Smooth muscle cell (in vitro differentiated cells): ENCODE results near the gene GSTT2B. TPM values are rescaled to one million over a fixed set of nuclear protein-coding genes. Genes with fewer than 3 reads are reported as not detected.

Experiments used
- DNase-seq: peaks from one replicate; lab custom pipeline; 2025; ENCODE audit not compliant: unreplicated experiment; lab: John Stamatoyannopoulos, UW
- H2AFZ ChIP-seq: fragments of 200-600 bp; sonication (generic); 2 replicates; pipeline ENCODE4 v1.6.0; 2016; ENCODE audit warnings: antibody characterized with exemption, low read depth, mild to moderate bottlenecking
- H3F3A ChIP-seq: fragments of 200-600 bp; sonication (generic); 2 replicates; pipeline ENCODE4 v1.6.0; 2017; ENCODE audit warnings: antibody characterized with exemption, low read depth
- H3K27ac ChIP-seq: fragments of 200-600 bp; sonication (generic); 2 replicates; pipeline ENCODE4 v1.5.1; 2016; ENCODE audit warnings: low read depth, mild to moderate bottlenecking
- H3K27me3 ChIP-seq: fragments of 200-600 bp; sonication (generic); 2 replicates; pipeline ENCODE4 v1.6.1; 2016; ENCODE audit warnings: low read depth, mild to moderate bottlenecking
- H3K36me3 ChIP-seq: fragments of 200-600 bp; sonication (generic); 2 replicates; pipeline ENCODE4 v1.5.1; 2016; ENCODE audit warnings: low read depth
- H3K4me1 ChIP-seq: fragments of 200-600 bp; sonication (generic); 2 replicates; pipeline ENCODE4 v1.5.1; 2016; ENCODE audit warnings: low read depth
- H3K4me2 ChIP-seq: fragments of 200-600 bp; sonication (generic); 2 replicates; pipeline ENCODE4 v1.6.0; 2016; ENCODE audit warnings: mild to moderate bottlenecking
- H3K4me3 ChIP-seq: fragments of 200-600 bp; sonication (generic); 2 replicates; pipeline ENCODE4 v1.5.1; 2016; ENCODE audit warnings: mild to moderate bottlenecking
- H3K79me2 ChIP-seq: fragments of 200-600 bp; sonication (generic); 2 replicates; pipeline ENCODE4 v1.6.0; 2016; ENCODE audit warnings: low read depth, mild to moderate bottlenecking
- H3K9ac ChIP-seq: fragments of 200-600 bp; sonication (generic); 2 replicates; pipeline ENCODE4 v1.6.0; 2016; ENCODE audit warnings: low read depth
- H3K9me3 ChIP-seq: fragments of 200-600 bp; sonication (generic); replicated peaks from 2 replicates; pipeline ENCODE4 v1.5.1; 2016; ENCODE audit warnings: low read depth
- H4K20me1 ChIP-seq: fragments of 200-600 bp; sonication (generic); 2 replicates; pipeline ENCODE4 v1.6.0; 2016; ENCODE audit warnings: low read depth
- WGBS: methylation state at CpG from one replicate; pipeline ENCODE4 v1.1.7; 2016; ENCODE audit warnings: low lambda C conversion rate; 5-methylcytosine and 5-hydroxymethylcytosine counted together
- polyA plus RNA-seq: library from polyadenylated mRNA; unstranded; fragments of >200 nt; fragmentation: Nextera tagmentation; extraction: Ambion mirVana; gene quantifications from 2 replicates; pipeline ENCODE4 v1.2.1, GENCODE V29; 2016
- total RNA-seq: library from RNA; depleted of rRNA; stranded (reverse); fragments of >200 nt; gene quantifications from 2 replicates; pipeline ENCODE4 v1.2.3, GENCODE V29; 2014
- TF ChIP-seq, protein P1 (sequence below): fragments of 200-600 bp; sonication (generic); IDR thresholded peaks from 2 replicates; pipeline ENCODE4 v1.5.1; 2017; ENCODE audit warnings: borderline replicate concordance, mild to moderate bottlenecking, antibody characterized with exemption; ENCODE audit not compliant: insufficient read depth, poor library complexity, severe bottlenecking

Gene GSTT2B
- total and polyA plus RNA-seq, 2 experiments from 2014 or later = 2.0 TPM; not detected in 1

DNA sequence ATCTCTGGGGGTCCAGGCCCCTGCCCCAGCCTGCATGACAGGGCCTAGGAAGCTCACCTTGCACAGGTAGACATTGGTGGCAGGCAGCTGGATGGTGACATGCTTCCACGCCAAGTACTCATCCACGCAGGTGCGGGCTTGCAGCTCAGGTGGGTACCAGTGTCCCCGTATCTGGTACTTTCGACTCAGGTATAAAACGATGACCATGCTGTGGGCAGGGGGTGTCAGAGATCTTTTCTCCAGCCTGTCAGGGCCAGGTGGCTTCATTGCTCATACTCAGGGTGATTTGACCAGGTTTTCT, 45.9 kb upstream of the GSTT2B start:
- Histone ChIP-seq H3K27ac (no peak overlapping the region), H3K36me3 (no peaks in the 10 kb centered on the region), H4K20me1 (no peaks in the 10 kb centered on the region), H3K4me2 (no peak overlapping the region), H3K4me1 (peaks cover 5% of the 10 kb centered on the region), H3K79me2 (peaks cover 5% of the 10 kb centered on the region), H3K9ac (no peak overlapping the region), H3F3A (peaks cover 8% of the 10 kb centered on the region), H3K4me3 (no peak overlapping the region), H3K27me3 (no peaks in the 10 kb centered on the region), H2AFZ (no peak overlapping the region), H3K9me3 (no peaks in the 10 kb centered on the region)
- 91% methylated on average over 6 of the region's 6 CpGs for WGBS
- TF ChIP-seq, protein P1, sequence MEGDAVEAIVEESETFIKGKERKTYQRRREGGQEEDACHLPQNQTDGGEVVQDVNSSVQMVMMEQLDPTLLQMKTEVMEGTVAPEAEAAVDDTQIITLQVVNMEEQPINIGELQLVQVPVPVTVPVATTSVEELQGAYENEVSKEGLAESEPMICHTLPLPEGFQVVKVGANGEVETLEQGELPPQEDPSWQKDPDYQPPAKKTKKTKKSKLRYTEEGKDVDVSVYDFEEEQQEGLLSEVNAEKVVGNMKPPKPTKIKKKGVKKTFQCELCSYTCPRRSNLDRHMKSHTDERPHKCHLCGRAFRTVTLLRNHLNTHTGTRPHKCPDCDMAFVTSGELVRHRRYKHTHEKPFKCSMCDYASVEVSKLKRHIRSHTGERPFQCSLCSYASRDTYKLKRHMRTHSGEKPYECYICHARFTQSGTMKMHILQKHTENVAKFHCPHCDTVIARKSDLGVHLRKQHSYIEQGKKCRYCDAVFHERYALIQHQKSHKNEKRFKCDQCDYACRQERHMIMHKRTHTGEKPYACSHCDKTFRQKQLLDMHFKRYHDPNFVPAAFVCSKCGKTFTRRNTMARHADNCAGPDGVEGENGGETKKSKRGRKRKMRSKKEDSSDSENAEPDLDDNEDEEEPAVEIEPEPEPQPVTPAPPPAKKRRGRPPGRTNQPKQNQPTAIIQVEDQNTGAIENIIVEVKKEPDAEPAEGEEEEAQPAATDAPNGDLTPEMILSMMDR = no peak
- DNase-seq = no peak

DNA sequence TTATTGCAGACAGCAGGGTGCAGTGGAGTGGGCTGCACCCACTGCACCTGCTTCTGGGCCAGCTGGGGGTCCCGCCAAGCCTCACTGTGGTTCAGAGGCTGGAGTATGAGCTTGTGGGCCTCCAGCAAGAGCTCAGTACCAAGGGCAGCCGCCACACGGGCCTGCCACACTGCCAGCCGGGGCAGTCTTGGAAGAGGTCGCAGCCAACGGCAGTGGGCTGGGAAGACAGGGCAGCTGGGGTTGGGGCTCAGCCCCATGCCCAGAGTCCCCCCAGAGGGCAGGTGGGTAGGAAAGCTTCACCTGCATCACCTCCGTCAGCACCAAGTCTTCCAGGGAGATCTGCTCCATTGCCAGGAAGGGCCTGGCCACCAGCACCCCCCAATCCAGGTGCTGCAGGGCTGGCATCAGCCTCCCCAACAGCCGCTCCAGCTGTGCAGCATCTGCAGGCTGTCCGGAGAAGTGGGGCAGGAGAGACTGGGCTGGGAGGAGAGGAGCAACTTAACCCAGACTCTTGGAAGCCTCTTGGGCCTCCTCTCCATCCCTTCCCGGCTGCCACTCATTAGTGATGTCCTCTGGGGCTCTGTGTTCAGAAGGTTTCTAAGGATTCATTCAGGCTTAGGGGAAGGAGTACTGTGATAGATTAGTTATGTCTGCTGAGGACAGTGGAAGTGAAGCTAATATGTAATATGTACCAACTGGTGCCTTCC, 45.4 kb upstream of the GSTT2B start:
- Histone ChIP-seq H4K20me1 (no peaks in the 10 kb centered on the region), H3K4me2 (no peak overlapping the region), H3K36me3 (no peaks in the 10 kb centered on the region), H3K9ac (no peak overlapping the region), H3K27ac (no peak overlapping the region), H3K4me1 (peaks cover 4% of the 10 kb centered on the region), H3K27me3 (no peaks in the 10 kb centered on the region), H3K9me3 (no peaks in the 10 kb centered on the region), H3F3A (peaks cover 8% of the 10 kb centered on the region), H2AFZ (no peak overlapping the region), H3K79me2 (peaks cover under 1% of the 10 kb centered on the region), H3K4me3 (no peak overlapping the region)
- TF ChIP-seq, protein P1 = no peak
- 79% methylated on average over 10 of the region's 10 CpGs for WGBS
- no peak for DNase-seq

DNA sequence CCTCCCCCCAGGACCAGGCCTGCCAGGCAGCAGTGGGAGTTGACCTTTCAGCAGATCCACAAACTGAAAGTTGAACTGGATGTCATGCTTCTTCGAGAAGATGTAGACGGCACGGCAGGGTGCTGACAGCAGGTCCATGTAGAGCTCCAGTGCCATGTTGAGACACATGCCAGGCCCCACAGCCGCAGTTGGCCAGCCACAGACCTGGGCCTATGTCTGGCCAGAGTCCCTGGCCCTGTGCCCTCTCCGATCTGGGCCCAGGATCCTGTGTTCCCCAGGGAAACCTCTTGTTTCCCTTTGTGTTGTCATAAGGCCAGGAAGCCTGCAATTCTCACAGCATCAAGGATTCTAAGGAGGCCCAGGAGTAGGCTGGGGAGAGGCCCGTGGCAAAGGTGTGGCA, 44.2 kb upstream of the GSTT2B start, which contains the start of gene GSTT4:
GSTT4 (minus strand) TSS at position 253 of the 400 bp plus-strand sequence; CDS start at position 156, 97 bp downstream.
- no peaks in the 10 kb centered on the region for H4K20me1 ChIP-seq
- no peak within 1 kb of the TSS for H3K9ac ChIP-seq
- no peaks in the 10 kb centered on the region for H3K4me1 ChIP-seq
- H3K9me3 ChIP-seq = no peaks in the 10 kb centered on the region
- H3K4me2 ChIP-seq = no peak within 1 kb of the TSS
- no peaks in the 10 kb centered on the region for H3K27me3 ChIP-seq
- H3K36me3 ChIP-seq = no peaks in the 10 kb centered on the region
- H3K79me2 ChIP-seq = no peaks in the 10 kb centered on the region
- TF ChIP-seq, protein P1 = no peak
- no peak within 1 kb of the TSS for H2AFZ ChIP-seq
- DNase-seq = no peak
- no peak within 1 kb of the TSS for H3K4me3 ChIP-seq
- 89% methylated on average over 6 of the region's 6 CpGs for WGBS
- H3F3A ChIP-seq = peaks cover 4% of the 10 kb centered on the region
- no peak within 1 kb of the TSS for H3K27ac ChIP-seq

DNA sequence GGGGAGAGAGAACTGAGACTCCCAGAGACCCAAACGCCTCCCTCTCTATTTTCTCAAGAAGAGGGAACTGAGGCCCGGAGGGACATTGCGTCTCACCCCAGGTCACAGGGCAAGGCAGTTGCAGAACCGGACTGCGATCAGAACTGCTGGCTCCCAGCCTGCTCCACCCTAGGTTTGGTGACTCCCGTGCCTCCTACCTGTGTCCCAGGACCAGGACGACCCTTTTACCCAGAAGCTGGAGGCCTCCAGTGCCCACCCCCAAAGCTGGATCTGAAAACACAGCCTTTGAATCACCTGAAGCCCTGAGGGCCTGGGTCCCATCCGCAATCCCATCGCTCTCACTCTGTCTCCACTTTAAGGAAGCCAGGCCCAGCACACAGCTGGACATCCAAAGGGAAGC, 42.9 kb upstream of the GSTT2B start:
- H3F3A ChIP-seq = no peaks in the 10 kb centered on the region
- no peak overlapping the region for H3K9ac ChIP-seq
- H3K36me3 ChIP-seq = no peaks in the 10 kb centered on the region
- no peaks in the 10 kb centered on the region for H4K20me1 ChIP-seq
- no peaks in the 10 kb centered on the region for H3K9me3 ChIP-seq
- no peak overlapping the region for H2AFZ ChIP-seq
- no peak overlapping the region for H3K4me3 ChIP-seq
- no peak for DNase-seq
- H3K4me1 ChIP-seq = no peaks in the 10 kb centered on the region
- WGBS = 90% methylated on average over 9 of the region's 9 CpGs
- H3K27ac ChIP-seq = no peak overlapping the region
- TF ChIP-seq, protein P1 = no peak
- H3K4me2 ChIP-seq = no peak overlapping the region
- H3K79me2 ChIP-seq = no peaks in the 10 kb centered on the region
- H3K27me3 ChIP-seq = no peaks in the 10 kb centered on the region
